ENCODE results near the gene NPAS3.

NPAS3 gene

GRCh38 chr14:33836900-33837577, 898.4 kb downstream of the NPAS3 start:
- no peak for DNase-seq (ENCODE audit: low spot score)

- DNase-seq (ENCODE audit: low spot score): no peak
These were observed 899.4 kb downstream of the NPAS3 start for GRCh38 chr14:33837943-33838683.

- DNase-seq (ENCODE audit: low spot score): peak; percentile 52
These were observed 900.8 kb downstream of the NPAS3 start for GRCh38 chr14:33839193-33840076.

GRCh38 chr14:33840797-33841196, 902.1 kb downstream of the NPAS3 start:
- DNase-seq (ENCODE audit: low spot score): no peak

- DNase-seq (ENCODE audit: low spot score): peak; percentile 70
These were observed 903.6 kb downstream of the NPAS3 start for GRCh38 chr14:33842299-33842698.

GRCh38 chr14:33844118-33844517, 905.4 kb downstream of the NPAS3 start:
- no peak for DNase-seq (ENCODE audit: low spot score)

- no peak for DNase-seq (ENCODE audit: low spot score)
These were observed 907.6 kb downstream of the NPAS3 start for GRCh38 chr14:33846100-33846824.

- DNase-seq (ENCODE audit: low spot score): no peak
These were observed 908.4 kb downstream of the NPAS3 start for GRCh38 chr14:33847066-33847465.

- DNase-seq (ENCODE audit: low spot score): no peak
These were observed 909.3 kb downstream of the NPAS3 start for GRCh38 chr14:33848009-33848408.

GRCh38 chr14:33848706-33849454, 910.2 kb downstream of the NPAS3 start:
- DNase-seq (ENCODE audit: low spot score): peak; percentile 43

GRCh38 chr14:33849455-33849801, 910.7 kb downstream of the NPAS3 start:
- no peak for DNase-seq (ENCODE audit: low spot score)

GRCh38 chr14:33850826-33851225, 912.1 kb downstream of the NPAS3 start:
- DNase-seq (ENCODE audit: low spot score): no peak

- no peak for DNase-seq (ENCODE audit: low spot score)
These were observed 912.7 kb downstream of the NPAS3 start for GRCh38 chr14:33851366-33851765.

GRCh38 chr14:33851931-33852330, 913.3 kb downstream of the NPAS3 start:
- no peak for DNase-seq (ENCODE audit: low spot score)

Data from LoVo (cell line).